ENCODE data around the gene EXOC4.

DNA sequence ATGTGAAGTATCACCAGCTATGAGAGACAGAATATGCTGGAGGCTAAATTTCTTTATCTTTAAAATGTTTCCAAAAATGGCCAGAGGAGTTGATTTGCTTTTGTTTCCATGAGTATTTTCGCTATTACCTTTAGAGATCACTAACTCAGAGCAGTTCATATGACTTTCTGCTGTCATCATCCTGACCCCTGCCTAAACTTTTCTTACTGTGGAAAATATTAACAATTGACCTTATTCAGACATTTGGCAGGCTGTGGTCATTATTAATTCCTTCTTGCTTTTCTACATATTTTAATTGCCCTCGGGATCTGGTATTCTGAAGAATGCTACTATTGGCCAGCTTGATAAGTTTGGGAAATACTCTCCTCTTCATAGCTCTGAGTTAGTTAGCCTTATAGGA lies 156.5 kb downstream of the EXOC4 start:
- TF ChIP-seq, protein P1, sequence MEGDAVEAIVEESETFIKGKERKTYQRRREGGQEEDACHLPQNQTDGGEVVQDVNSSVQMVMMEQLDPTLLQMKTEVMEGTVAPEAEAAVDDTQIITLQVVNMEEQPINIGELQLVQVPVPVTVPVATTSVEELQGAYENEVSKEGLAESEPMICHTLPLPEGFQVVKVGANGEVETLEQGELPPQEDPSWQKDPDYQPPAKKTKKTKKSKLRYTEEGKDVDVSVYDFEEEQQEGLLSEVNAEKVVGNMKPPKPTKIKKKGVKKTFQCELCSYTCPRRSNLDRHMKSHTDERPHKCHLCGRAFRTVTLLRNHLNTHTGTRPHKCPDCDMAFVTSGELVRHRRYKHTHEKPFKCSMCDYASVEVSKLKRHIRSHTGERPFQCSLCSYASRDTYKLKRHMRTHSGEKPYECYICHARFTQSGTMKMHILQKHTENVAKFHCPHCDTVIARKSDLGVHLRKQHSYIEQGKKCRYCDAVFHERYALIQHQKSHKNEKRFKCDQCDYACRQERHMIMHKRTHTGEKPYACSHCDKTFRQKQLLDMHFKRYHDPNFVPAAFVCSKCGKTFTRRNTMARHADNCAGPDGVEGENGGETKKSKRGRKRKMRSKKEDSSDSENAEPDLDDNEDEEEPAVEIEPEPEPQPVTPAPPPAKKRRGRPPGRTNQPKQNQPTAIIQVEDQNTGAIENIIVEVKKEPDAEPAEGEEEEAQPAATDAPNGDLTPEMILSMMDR (IDR thresholded peaks at IDR 0.05 in 4 of 5, conservative IDR thresholded peaks at IDR 0.05 in 1 of 5) = no peak
- TF ChIP-seq POLR2A (IDR thresholded peaks at IDR 0.05) = no peak

Measured in gastrocnemius medialis (tissue), 4 donors.